ENCODE data around the gene CLEC1A. TPM values are rescaled to one million over a fixed set of nuclear protein-coding genes. Genes with fewer than 3 reads are reported as not detected.

The CLEC1A gene, protein sequence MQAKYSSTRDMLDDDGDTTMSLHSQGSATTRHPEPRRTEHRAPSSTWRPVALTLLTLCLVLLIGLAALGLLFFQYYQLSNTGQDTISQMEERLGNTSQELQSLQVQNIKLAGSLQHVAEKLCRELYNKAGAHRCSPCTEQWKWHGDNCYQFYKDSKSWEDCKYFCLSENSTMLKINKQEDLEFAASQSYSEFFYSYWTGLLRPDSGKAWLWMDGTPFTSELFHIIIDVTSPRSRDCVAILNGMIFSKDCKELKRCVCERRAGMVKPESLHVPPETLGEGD
- total RNA-seq (2014; rRNA removed; shearing (Covaris generic)) = not detected in 2 replicates

DNA sequence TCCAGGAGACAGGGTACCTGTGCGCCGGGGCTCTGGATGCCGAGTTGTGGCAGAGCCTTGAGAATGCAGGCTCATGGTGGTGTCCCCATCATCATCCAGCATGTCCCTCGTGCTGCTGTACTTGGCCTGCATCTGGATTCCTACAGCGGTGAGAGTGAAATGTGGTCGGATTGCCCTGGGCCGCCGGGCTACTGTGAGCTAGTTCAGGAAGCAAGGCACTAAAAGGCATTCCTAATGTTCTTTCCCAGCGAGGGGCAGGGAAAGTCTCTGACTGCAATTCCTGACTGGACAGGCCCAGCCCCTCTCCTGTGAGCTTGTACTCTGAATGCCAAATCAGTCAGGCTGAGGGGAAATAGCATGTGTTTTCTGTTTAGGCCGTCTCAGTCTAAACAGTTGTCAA is at the start of gene CLEC1A:
TSS of gene CLEC1A (minus strand) at position 195 of the 400 bp plus-strand sequence. CDS start at position 132, 63 bp downstream.
- in situ Hi-C loops (cut with HindIII; ENCODE audit: low sequenced_read_pairs) = no loop called here
- no peak for DNase-seq (ENCODE audit: low spot score)

DNA sequence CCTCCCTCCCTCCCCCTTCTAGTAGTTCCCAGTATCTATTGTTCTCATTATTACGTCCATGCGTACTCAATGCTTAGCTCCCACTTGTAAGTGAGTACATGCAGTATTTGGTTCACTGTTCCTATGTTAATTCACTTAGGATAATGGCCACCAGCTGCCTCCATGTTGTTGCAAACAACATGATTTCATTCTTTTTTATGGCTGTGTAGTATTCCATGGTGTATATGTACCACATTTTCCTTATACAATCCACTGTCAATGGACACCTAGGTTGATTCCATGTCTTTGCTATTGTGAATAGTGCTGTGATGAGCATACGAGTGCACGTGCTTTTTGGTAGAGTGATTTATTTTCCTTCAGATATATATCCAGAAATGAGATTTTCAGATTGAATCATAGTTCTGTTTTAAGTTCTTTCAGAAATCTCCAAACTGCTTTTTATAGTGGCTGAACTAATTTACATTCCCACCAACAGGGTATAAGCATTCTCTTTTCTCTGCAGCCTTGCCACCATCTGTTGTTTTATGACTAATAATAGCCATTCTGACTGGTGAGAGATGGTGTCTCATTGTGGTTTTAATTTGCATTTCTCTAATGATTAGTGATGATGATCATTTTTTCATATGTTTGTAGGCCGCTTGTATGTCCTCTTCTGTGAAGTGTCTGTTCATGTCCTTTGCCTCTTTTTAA is 49.1 kb upstream of the CLEC1A start:
- in situ Hi-C loops (cut with HindIII; ENCODE audit: low sequenced_read_pairs) = no loop called here
- DNase-seq (ENCODE audit: low spot score) = no peak

DNA sequence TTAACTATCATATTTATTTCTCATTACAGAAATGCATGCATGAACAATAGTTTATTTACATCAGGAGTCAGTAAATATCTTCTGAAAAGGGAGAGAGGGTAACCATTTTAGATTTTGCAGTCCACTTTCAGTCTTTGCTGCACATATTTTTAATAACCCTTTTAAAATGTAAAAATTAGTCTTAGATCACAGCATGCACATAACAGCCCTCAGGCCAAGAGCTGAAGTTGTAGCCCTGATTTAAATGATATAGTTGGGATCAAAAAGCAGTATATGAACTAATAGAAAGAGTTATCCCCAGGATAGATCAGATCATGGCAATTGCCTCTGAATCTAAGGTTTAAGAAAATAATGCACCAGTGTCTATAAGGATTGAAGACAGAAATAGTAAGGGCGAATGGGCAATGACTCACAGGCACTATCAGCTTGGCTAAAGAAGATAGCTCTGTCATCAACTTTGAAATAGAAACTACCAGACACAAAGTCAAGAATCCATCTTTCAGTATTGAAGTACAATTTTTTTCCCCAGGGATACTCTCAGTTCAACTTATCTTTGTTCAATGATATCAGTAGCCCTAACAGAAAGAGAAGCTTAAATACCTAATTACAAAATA is 44.3 kb upstream of the CLEC1A start:
- in situ Hi-C loops (cut with HindIII; ENCODE audit: low sequenced_read_pairs) = no loop called here
- no peak for DNase-seq (ENCODE audit: low spot score)

DNA sequence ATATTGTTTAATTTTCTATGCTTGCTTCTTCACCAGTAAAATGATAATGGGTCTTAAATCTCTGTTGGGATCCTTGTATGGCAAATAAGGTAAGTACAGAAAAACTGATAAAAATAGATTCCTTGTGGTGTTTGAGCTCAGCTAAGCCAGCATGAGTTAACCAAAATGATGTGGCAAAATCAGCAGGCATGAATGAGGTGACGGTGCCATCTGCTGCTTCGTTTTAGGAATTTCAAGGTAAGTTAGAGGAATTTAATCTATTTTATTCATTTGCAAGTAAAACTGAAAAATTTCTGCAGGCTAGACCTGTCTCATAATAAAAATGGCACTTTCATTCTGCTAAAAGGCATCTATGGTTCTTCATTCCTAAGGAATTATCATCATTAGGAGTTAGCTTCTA is 41.2 kb upstream of the CLEC1A start:
- in situ Hi-C loops (cut with HindIII; ENCODE audit: low sequenced_read_pairs) = no loop called here

DNA sequence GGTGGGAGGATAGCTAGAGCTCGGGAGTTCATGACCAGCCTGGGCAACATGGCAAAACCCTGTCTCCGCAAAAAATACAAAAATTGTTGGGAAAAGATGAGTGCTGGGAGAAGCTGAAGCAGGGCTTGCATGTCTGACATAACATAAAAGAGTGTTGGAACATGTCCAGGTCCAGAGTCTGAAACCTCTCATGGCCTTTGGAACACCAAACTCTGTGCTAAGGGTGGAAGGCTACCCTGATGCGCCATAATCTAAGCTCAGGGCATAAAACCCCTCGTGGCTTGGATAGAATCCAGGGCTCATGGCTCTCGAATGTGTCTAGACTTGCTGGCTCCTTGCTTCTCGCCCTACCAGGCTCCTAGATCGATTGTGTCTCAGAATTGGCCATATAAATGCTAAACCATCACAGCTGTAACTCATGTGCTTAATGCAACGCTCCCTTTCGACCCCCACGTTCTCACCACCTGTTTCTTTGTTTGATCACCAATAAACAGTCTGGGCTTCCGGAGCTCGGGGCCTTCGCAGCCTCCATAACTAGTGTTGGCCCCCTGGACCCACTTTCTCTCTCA is 37.9 kb upstream of the CLEC1A start:
- no peak for DNase-seq (ENCODE audit: low spot score)
- in situ Hi-C loops (cut with HindIII; ENCODE audit: low sequenced_read_pairs) = no loop called here

More for the DNA sequence above, 41.2 kb upstream of the CLEC1A start:
- DNase-seq (ENCODE audit: low spot score) = peak; percentile 23

DNA sequence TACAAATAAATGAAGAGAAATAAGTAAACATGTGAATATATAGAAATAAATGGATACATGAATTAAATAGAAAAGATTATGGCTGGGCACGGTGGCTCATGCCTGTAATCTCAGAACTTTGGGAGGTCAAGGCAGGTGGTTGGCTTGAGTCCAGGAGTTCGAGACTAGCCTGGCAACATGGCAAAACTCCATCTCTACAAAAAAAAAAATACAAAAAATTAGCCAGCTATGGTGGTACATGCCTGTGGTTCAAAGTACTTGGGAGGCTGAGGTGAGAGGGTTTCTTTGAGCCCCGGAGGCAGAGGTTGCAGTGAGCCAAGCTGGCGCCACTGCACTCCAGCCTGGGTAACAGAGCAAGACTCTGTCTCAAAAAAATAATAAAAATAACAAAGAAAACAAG is 36.3 kb upstream of the CLEC1A start:
- DNase-seq (ENCODE audit: low spot score) = no peak
- in situ Hi-C loops (cut with HindIII; ENCODE audit: low sequenced_read_pairs) = no loop called here

DNA sequence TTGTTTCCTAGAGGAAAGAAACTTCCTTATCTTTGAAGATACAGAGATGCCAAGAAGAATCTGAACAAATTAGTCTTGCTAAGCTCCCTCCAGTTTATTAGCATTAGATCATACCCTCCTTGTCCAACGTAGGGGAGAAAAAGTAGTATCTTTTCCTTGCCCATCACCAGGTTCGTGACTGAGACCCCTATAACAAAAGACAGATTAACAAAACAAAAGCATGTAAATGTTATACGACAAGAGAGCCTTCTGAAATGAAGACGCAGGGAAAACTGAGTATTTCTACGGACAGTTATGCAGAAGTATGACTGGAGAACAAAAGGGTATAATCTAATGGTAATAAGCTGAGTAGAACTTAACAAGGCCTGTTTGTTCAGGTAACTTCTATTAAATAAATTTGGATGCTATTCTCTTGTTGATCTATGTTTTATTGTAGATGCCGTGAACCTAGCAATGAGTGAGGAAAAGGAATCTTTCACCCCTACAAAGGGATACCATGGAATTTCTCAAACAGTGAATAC is 34.1 kb upstream of the CLEC1A start:
- in situ Hi-C loops (cut with HindIII; ENCODE audit: low sequenced_read_pairs) = no loop called here
- no peak for DNase-seq (ENCODE audit: low spot score)

DNA sequence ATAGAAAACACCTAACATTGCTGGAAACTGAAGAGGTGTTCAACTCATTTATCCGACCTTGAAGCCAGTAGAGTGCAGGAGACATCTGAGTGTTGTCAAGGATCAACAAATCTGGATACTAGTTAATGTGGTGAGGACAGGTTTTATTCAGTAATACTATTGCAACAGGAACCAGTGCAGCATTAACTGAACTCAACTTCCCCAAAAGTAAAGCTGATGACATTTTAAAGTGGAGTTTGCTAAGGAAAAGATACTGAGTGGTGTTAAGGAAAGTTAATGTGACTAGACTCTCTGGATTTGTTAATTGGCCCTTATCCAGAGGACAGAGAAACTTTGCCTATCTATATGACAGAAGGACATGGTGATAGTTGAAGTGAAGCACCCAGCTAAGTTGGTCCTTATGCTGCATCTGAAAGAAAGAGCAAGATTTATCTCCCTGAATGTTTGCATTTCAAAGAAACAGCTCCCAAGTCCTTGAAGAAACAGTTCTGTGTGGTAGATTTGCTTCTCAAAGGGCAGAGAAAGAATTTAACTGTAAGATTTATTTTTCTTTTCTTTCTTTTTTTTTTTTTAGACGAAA is 32.4 kb upstream of the CLEC1A start:
- in situ Hi-C loops (cut with HindIII; ENCODE audit: low sequenced_read_pairs) = no loop called here
- no peak for DNase-seq (ENCODE audit: low spot score)

DNA sequence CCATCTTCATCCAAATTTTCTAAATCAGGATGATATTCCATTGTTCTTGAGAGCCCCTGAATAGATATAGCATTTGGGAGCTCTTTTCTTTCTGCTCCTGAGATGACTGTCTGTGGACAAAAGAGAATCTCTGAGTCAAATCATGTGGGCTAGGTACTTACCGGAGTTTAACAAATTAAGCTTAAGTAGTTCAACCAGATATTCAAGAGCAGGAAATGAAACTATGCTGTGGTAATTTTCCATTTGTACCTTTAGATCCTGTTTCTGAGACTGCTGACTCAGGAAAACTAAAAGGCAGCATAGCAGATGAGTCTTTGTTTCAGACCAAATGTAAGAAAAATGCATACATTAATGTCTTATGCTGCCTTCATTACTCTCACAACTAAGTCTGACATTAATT is 31.3 kb upstream of the CLEC1A start, which contains the start of gene CLEC7A:
TSS of gene CLEC7A (minus strand) at position 158 of the 400 bp plus-strand sequence. CDS start at position 41, 117 bp downstream.
- no peak for DNase-seq (ENCODE audit: low spot score)
- in situ Hi-C loops (cut with HindIII; ENCODE audit: low sequenced_read_pairs) = no loop called here

DNA sequence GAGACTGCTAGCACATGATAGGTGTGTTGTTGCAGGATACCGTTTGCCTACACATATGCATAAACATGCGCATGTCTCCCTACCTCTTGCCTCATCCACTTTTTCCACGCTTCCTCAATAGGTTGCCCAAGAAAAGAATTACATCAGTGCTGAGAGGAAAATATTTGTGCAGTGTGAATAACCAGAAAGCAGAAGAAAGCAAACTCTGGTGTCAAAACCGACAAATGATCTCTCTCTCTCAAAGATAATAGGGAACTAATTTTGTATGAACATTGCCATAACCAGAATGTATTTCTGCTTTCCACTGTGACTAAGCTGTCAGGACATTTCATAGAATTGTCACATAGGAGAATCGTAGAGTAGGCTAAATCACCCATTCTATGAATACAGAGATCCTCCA is 29.9 kb upstream of the CLEC1A start:
- in situ Hi-C loops (cut with HindIII; ENCODE audit: low sequenced_read_pairs) = no loop called here

DNA sequence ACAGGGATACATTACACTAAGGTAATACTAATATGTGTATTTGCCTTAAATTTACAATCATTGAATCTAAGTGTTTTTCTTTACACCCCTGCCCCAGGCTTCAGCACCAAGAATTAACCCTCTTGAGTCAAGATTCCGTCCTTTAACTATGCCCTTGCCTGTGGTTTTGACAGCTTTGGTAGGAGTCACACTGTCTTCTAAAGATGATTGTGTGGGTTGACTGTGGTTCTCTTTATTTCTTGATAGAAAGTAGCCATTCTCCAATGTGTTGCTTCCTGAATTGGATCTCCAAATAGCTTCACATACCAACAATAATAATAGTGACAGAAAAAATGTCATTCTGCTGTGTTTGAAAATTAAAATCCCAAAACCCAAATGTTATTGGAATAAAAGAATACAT is 27.6 kb upstream of the CLEC1A start:
- in situ Hi-C loops (cut with HindIII; ENCODE audit: low sequenced_read_pairs) = no loop called here
- DNase-seq (ENCODE audit: low spot score) = no peak

More for the DNA sequence above, 29.9 kb upstream of the CLEC1A start:
- no peak for DNase-seq (ENCODE audit: low spot score)

DNA sequence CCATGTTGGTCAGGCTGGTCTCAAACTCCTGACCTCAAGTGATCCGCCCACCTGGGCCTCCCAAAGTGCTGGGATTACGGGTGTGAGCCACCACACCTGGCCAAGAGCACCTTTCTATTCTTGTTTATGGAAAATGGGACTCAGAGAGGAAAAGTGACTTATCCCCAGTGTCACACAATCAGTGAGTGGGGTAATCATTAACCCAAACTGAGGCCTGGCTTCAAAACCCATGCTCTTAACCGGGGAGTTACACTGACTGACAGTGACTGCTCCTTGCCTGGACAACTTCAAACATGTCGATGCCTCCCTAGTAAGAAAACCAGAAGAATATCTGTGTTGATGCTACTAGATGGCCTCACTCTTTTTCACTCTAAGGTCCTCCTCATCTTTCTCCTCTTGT is 23.9 kb upstream of the CLEC1A start:
- no peak for DNase-seq (ENCODE audit: low spot score)
- in situ Hi-C loops (cut with HindIII; ENCODE audit: low sequenced_read_pairs) = no loop called here

DNA sequence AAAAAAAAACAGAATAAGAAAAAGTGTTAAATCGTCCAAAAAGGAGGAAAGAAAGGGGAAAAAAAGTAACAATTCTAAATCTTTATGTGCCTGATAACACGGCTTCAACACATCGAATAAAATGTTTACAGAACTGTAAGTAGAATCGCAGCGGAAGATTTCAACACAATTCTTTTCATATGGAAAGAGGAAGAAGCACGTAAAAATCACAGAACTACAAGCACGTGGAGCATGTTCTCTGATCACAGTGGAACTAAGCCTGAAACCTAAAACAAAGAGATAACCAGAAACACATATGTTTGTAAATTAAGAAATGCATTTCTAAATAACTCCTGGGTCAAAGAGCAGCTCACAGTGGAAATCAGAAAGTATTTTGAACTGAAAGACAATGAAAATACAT is 22.5 kb upstream of the CLEC1A start:
- in situ Hi-C loops (cut with HindIII; ENCODE audit: low sequenced_read_pairs) = no loop called here
- DNase-seq (ENCODE audit: low spot score) = no peak

DNA sequence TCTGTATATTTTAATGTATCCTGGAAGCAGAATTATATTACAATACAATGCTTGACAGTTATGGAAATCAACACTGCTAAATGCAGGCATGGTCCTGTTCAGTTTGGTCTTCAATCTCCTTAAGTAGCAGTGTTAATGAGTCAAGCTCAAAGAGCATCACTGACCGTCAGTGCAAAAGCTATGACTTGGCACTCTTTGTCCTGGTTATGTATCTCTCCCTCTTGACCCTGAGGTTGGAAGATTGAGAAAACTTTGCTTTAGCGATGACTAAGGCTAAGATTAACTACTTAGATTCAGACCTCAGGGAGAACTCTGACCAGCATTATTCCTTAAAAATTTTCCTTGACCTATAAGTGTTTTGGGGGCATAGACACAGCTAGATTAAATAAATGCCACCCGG is 20.3 kb upstream of the CLEC1A start:
- no peak for DNase-seq (ENCODE audit: low spot score)
- in situ Hi-C loops (cut with HindIII; ENCODE audit: low sequenced_read_pairs) = no loop called here

DNA sequence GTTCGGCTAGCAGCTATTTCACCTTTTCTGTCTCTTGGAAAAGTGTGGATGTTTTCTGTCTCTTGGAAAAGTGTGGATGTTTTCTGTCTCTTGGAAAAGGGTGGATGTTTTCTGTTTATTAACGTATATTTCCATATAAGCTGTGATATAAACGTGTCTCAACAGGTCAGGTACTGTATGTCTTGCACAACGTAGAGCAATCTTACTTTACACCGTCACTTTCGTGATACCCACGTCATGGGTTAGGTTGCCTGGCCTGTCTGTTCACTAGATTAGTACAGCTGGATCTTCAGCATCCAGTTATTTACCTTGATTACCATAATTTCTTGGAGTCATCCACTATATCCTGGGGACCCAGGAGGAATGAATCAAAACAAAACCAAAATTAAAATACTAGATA is 17.1 kb upstream of the CLEC1A start:
- DNase-seq (ENCODE audit: low spot score) = no peak

DNA sequence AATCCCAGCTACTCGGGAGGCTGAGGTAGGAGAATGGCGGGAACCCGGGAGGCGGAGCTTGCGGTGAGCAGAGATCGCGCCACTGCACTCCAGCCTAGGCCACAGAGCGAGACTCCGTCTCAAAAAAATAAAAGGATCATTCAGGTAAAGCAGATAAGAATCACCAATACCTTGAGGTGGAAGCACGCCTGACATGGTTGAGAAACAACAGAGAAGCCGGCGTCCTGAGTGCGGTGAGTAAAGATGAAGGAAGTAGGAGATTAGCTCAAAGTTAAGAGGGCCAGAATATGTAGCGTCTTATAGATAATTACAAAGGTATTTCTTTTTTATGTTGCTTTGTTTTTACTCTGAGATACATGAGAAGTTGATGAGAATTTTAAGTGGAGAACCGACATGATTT is 16.5 kb upstream of the CLEC1A start:
- no peak for DNase-seq (ENCODE audit: low spot score)
- in situ Hi-C loops (cut with HindIII; ENCODE audit: low sequenced_read_pairs) = no loop called here

More for the DNA sequence above, 17.1 kb upstream of the CLEC1A start:
- in situ Hi-C loops (cut with HindIII; ENCODE audit: low sequenced_read_pairs) = no loop called here

DNA sequence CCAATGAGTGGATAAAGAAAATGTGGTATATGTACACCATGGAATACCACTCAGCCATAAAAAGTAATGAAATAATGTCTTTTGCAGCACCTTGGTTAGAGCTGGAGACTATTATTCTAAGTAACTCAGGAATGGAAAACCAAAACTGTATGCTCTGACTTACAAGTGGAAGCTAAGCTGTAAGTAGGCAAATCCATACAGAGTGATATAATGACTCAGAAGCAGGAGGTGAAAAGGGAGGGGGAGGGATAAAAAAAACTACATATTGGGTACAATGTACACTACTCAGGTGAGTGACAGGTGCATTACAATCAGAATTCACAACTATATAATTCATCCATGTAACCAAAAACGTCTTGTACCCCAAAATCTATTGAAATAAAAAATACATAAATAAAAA is 15.1 kb upstream of the CLEC1A start:
- DNase-seq (ENCODE audit: low spot score) = no peak
- in situ Hi-C loops (cut with HindIII; ENCODE audit: low sequenced_read_pairs) = no loop called here

DNA sequence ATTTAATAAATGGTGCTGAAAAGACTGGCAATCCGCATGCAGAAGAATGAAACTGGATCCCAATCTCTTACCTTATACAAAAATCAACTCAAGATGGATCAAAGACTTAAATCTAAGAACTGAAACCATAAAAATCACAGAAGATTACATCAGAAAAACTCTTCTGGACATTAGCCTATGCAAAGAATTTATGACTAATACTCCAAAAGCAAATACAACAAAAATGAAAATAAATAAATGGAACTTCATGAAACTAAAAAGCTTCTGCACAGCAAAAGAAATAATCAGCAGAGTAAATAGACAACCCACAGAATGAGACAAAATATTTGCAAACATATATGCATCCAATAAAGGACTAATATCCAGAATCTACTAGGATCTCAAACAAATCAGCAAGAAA is 14.3 kb upstream of the CLEC1A start:
- no peak for DNase-seq (ENCODE audit: low spot score)
- in situ Hi-C loops (cut with HindIII; ENCODE audit: low sequenced_read_pairs) = no loop called here

DNA sequence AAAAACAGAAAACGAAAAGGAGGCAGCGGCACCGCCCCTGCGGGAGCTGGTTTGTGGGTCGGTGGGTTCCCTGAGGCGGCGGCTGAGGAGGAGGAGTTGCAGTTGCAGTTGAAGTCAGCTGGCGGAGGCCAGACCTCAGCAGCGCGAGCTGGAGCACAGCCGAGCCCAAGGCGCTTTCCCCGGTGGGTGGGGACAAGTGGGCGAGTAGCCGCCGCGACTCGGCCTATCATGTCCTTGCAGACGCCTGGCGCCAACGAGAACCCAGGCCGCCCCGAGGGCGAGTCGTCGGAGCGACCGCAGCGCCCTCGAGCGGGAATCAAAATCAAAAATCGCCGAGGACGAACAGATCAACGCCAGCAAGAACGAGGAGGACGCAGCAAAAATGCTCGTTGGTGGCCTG is 12.7 kb upstream of the CLEC1A start:
- DNase-seq (ENCODE audit: low spot score) = no peak

More for the DNA sequence above, 12.7 kb upstream of the CLEC1A start:
- in situ Hi-C loops (cut with HindIII; ENCODE audit: low sequenced_read_pairs) = no loop called here
